ENCODE data around the gene ZMYND8.
"Not testable (repeated sequence)": the region's sequence is repeated elsewhere in the genome, so short reads cannot be mapped to it uniquely, and the experiment has no call there.

Gene ZMYND8

DNA sequence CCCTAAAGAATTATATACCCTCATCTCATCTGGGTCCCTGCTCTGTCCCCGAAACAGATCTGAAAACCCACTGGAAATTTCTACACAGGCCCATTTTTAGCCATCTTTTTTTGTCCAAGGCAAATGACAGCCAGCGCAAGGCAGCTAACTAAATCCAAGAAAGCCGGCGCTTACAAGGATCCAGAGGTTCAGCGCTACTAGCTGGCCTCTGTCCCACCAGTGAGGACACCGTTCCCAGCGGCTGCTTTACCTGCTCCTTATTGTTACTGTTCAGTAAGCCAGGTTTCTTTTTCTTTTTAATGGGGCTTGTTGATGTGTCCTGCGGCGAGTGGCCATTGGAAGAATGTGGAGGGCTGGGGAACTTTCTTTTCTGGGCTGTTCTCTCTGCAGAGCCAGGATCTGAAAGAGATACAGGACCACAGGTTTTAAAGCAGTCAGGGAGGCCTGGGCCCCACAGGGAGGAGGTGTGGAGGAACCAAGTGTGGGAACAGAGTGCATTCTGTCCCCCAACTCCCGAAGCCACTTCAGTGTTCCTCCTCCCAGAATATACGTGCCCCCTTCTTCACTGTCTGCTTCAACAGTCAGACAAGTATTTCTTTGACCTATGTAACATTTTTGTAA is 46.6 kb downstream of the ZMYND8 start:
- no peak for DNase-seq

- DNase-seq: no peak
Measured at GRCh38 chr20:47309394-47309793, 47.1 kb downstream of the ZMYND8 start.

GRCh38 chr20:47307569-47307968 is 48.9 kb downstream of the ZMYND8 start:
- DNase-seq: not testable (repeated sequence)

- no peak for DNase-seq
Measured at GRCh38 chr20:47306755-47307370, 49.6 kb downstream of the ZMYND8 start.

GRCh38 chr20:47306095-47306494 is 50.4 kb downstream of the ZMYND8 start:
- DNase-seq: no peak

DNA sequence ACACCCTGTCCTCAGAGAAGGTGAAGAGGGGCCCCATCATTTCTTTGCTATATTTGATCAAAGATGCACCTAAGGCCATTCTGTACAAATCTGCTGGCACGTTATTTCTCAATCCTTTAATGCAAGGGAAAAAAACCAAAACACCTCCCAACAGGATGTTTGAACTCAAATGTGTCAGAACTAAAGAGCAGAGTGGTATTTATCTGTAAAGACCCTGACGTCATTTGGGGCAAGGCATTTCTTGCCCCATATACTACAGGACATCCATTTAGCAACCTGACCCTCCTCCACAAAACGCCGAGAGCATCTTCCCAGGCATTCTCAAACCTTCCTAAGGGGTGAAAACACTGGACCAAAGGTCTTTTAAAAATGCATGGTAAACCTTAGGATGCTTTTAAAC is 50.8 kb downstream of the ZMYND8 start:
- DNase-seq: no peak

- DNase-seq: no peak
Measured at GRCh38 chr20:47304287-47304686, 52.2 kb downstream of the ZMYND8 start.

GRCh38 chr20:47303736-47304135 is 52.8 kb downstream of the ZMYND8 start:
- DNase-seq: no peak

GRCh38 chr20:47300071-47300470 is 56.4 kb downstream of the ZMYND8 start:
- DNase-seq: peak; percentile 30

- no peak for DNase-seq
Measured at GRCh38 chr20:47298624-47299023, 57.9 kb downstream of the ZMYND8 start.

GRCh38 chr20:47297746-47298145 is 58.8 kb downstream of the ZMYND8 start:
- DNase-seq: no peak

- no peak for DNase-seq
Measured at GRCh38 chr20:47296950-47297349, 59.5 kb downstream of the ZMYND8 start.

DNA sequence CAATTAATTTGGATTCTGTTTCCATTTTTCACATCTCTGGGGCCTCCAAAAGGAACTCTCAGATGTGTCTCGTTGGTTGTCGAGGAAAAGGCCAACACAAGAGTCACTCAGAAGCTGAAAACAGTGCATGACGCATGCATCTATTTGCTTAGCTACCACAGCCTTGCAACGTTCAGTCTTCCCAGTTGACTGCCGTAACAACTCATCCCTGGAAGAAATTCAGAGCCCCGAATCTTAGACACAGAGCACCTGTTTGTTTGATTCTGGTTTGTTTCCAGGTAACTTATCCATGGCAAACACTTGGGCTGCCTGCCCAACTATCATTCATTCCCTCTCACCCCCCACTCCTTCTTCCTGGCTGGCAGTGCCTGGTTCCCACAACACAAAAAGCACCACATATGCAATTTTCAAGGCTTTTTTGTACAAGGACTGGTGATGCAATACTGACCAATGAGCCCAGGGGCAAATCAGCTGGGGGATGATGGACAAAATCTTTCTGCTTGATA is 60.5 kb downstream of the ZMYND8 start:
- no peak for DNase-seq

GRCh38 chr20:47295129-47295813 is 61.2 kb downstream of the ZMYND8 start:
- DNase-seq: no peak

- DNase-seq: no peak
Measured at GRCh38 chr20:47293631-47294030, 62.9 kb downstream of the ZMYND8 start.

- DNase-seq: no peak
Measured at GRCh38 chr20:47292581-47292980, 63.9 kb downstream of the ZMYND8 start.

- DNase-seq: no peak
Measured at GRCh38 chr20:47290666-47291430, 65.7 kb downstream of the ZMYND8 start.

DNA sequence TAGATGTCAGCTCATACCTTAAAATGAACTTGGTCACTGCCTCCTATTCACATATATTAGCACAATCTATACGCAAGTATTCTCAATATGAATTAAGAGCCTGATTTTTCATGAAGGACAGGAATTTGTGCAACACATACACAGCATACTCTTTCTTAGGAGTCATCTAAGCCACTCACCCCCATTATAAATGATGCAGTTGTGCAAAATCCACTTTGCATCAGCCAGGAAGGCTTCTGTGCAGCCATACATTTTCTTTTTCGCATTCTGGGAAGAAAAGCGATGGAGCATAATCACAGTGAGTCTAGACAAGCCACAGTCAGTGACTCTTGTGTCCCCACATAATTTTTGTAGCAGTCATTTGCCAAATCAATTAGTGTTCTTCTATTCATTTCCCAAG is 66.5 kb downstream of the ZMYND8 start:
- no peak for DNase-seq

GRCh38 chr20:47289096-47289495 is 67.4 kb downstream of the ZMYND8 start:
- no peak for DNase-seq

DNA sequence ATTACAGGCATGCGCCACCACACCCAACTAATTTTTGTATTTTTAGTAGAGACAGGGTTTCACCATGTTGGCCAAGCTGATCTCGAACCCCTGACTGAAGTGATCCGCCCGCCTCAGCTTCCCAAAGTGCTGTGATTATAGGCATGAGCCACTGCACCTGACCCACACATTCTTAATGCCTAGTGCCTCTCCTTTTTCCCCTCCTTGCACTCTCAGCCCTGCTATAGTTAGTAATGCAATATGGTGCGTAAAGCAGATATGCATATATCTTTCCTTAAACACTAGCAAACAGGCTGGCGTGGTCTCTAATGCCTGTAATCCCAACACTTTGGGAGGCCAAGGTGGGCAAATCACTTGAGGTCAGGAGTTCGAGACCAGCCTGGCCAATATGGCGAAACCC is 68.0 kb downstream of the ZMYND8 start:
- not testable (repeated sequence) for DNase-seq

DNA sequence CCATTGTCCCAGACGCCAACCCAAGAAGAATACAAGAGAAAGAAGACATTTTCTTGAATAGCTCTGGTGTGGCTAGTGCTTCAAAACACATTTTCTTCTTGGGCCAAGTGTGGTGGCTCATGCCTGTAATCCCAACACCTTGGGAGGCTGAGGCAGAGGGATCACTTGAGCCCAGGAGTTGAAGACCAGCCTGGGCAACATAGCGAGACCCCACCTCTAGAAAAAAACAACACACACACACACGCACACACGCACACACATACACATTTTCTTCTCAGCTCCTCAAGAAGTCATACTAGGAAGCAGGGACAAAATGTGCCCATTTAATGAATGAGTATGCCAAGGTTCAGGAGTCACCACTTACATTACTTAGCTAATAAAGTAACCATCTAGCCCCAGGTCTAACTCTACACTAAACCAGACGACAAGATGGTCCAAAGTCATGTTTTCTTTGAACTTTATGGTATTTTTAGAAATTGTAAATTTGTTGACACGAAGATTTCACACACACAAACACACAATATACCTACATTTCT is 68.8 kb downstream of the ZMYND8 start:
- DNase-seq: no peak

DNA sequence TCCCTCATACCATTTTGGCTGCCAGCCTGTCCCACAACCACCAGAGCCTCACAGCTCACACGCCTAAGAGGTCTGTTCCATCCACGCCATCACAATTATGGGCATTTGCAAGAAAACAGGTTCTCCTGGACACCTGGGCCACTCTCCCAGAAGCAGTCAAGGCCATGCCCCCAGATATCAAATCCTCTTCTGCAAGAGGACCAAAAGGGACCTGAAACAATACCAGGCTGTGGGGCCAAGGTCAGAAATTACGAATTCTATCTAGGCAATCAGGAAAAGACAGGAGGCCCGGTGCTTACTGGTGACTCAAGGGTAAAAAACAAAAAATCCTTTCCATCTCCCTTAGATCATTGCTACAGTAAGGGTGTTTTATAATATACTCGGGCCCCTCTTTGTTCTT is 69.8 kb downstream of the ZMYND8 start:
- no peak for DNase-seq

GRCh38 chr20:47285189-47285588 is 71.3 kb downstream of the ZMYND8 start:
- DNase-seq: no peak
